Measurements from ENCODE around the gene NAGA. TPM values are rescaled to one million over a fixed set of nuclear protein-coding genes. Genes with fewer than 3 reads are reported as not detected.
A peak's percentile ranks its signal among the peaks of the same experiment; 100 is the strongest.
"Not testable (repeated sequence)": the region's sequence is repeated elsewhere in the genome, so short reads cannot be mapped to it uniquely, and the experiment has no call there.

The NAGA gene
- polyA plus RNA-seq (2012; ENCODE audit: low read depth, missing spikeins), result 13.8 TPM

GRCh38 chr22:42070517-42071422 is at the start of gene NAGA:
TSS of gene NAGA (minus strand) at chr22:42070812. CDS start at chr22:42070297, 515 bp downstream.
- DNase-seq (ENCODE audit: insufficient read length, low spot score), result peak; percentile 96
- FAIRE-seq, result peak; percentile 99
- TF ChIP-seq PAX5 (IDR thresholded peaks at IDR 0.05; ENCODE audit: insufficient read depth, low read length, severe bottlenecking) (no peak), POLR2A (IDR thresholded peaks at IDR 0.05; ENCODE audit: low read depth, low read length) (no peak), SPI1 (IDR thresholded peaks at IDR 0.05; ENCODE audit: low read depth, low read length) (peak; percentile 4; the same call in 1 of the 2 replicates), POLR2AphosphoS5 (IDR thresholded peaks at IDR 0.05; ENCODE audit: low read depth, low read length) (peak; percentile 66)

GRCh38 chr22:42116848-42117424 is 46.3 kb upstream of the NAGA start:
- TF ChIP-seq PAX5 (IDR thresholded peaks at IDR 0.05; ENCODE audit: insufficient read depth, low read length, severe bottlenecking), result no peak
- no peak for TF ChIP-seq POU2F2 (IDR thresholded peaks at IDR 0.05; ENCODE audit: low read depth, low read length)
- no peak for TF ChIP-seq POLR2A (IDR thresholded peaks at IDR 0.05; ENCODE audit: low read depth, low read length)
- TF ChIP-seq POLR2AphosphoS5 (IDR thresholded peaks at IDR 0.05; ENCODE audit: low read depth, low read length), result no peak
- TF ChIP-seq TAF1 (IDR thresholded peaks at IDR 0.05; ENCODE audit: low read depth, low read length), result no peak
- TF ChIP-seq SPI1 (IDR thresholded peaks at IDR 0.05; ENCODE audit: low read depth, low read length), result no peak
- DNase-seq (ENCODE audit: insufficient read length, low spot score) (no peak), FAIRE-seq (no peak)

- peak; percentile 73 for FAIRE-seq
- not testable (repeated sequence) for DNase-seq (ENCODE audit: insufficient read length, low spot score)
Measured at GRCh38 chr22:42115420-42115830, 44.8 kb upstream of the NAGA start.

- TF ChIP-seq POU2F2 (IDR thresholded peaks at IDR 0.05; ENCODE audit: low read depth, low read length), result no peak
- no peak for TF ChIP-seq PAX5 (IDR thresholded peaks at IDR 0.05; ENCODE audit: insufficient read depth, low read length, severe bottlenecking)
- no peak for TF ChIP-seq POLR2A (IDR thresholded peaks at IDR 0.05; ENCODE audit: low read depth, low read length)
- TF ChIP-seq POLR2AphosphoS5 (IDR thresholded peaks at IDR 0.05; ENCODE audit: low read depth, low read length), result no peak
- TF ChIP-seq TAF1 (IDR thresholded peaks at IDR 0.05; ENCODE audit: low read depth, low read length), result no peak
- TF ChIP-seq SPI1 (IDR thresholded peaks at IDR 0.05; ENCODE audit: low read depth, low read length), result no peak
- FAIRE-seq (no peak), DNase-seq (ENCODE audit: insufficient read length, low spot score) (no peak)
Measured at GRCh38 chr22:42114721-42115120, 44.1 kb upstream of the NAGA start.

GRCh38 chr22:42112793-42113192 is 42.2 kb upstream of the NAGA start:
- not testable (repeated sequence) for FAIRE-seq; DNase-seq (ENCODE audit: insufficient read length, low spot score)

- no peak for FAIRE-seq
Measured at GRCh38 chr22:42111798-42112197, 41.2 kb upstream of the NAGA start.

GRCh38 chr22:42108848-42109247 is 38.2 kb upstream of the NAGA start:
- no peak for TF ChIP-seq SPI1 (IDR thresholded peaks at IDR 0.05; ENCODE audit: low read depth, low read length)
- TF ChIP-seq TAF1 (IDR thresholded peaks at IDR 0.05; ENCODE audit: low read depth, low read length), result no peak
- no peak for TF ChIP-seq POU2F2 (IDR thresholded peaks at IDR 0.05; ENCODE audit: low read depth, low read length)
- TF ChIP-seq POLR2AphosphoS5 (IDR thresholded peaks at IDR 0.05; ENCODE audit: low read depth, low read length), result no peak
- no peak for TF ChIP-seq PAX5 (IDR thresholded peaks at IDR 0.05; ENCODE audit: insufficient read depth, low read length, severe bottlenecking)
- no peak for TF ChIP-seq POLR2A (IDR thresholded peaks at IDR 0.05; ENCODE audit: low read depth, low read length)
- no peak for FAIRE-seq

More at GRCh38 chr22:42111798-42112197, 41.2 kb upstream of the NAGA start:
- TF ChIP-seq SPI1 (IDR thresholded peaks at IDR 0.05; ENCODE audit: low read depth, low read length), result no peak
- TF ChIP-seq POU2F2 (IDR thresholded peaks at IDR 0.05; ENCODE audit: low read depth, low read length), result no peak
- TF ChIP-seq POLR2A (IDR thresholded peaks at IDR 0.05; ENCODE audit: low read depth, low read length), result no peak
- no peak for TF ChIP-seq TAF1 (IDR thresholded peaks at IDR 0.05; ENCODE audit: low read depth, low read length)
- TF ChIP-seq PAX5 (IDR thresholded peaks at IDR 0.05; ENCODE audit: insufficient read depth, low read length, severe bottlenecking), result no peak
- TF ChIP-seq POLR2AphosphoS5 (IDR thresholded peaks at IDR 0.05; ENCODE audit: low read depth, low read length), result no peak
- no peak for DNase-seq (ENCODE audit: insufficient read length, low spot score)

GRCh38 chr22:42104332-42104860 is 33.8 kb upstream of the NAGA start:
- FAIRE-seq; DNase-seq (ENCODE audit: insufficient read length, low spot score): not testable (repeated sequence)

More at GRCh38 chr22:42108848-42109247, 38.2 kb upstream of the NAGA start:
- no peak for DNase-seq (ENCODE audit: insufficient read length, low spot score)

GRCh38 chr22:42101199-42101598 is 30.6 kb upstream of the NAGA start:
- TF ChIP-seq POLR2AphosphoS5 (IDR thresholded peaks at IDR 0.05; ENCODE audit: low read depth, low read length) (no peak), POU2F2 (IDR thresholded peaks at IDR 0.05; ENCODE audit: low read depth, low read length) (no peak), SPI1 (IDR thresholded peaks at IDR 0.05; ENCODE audit: low read depth, low read length) (no peak), TAF1 (IDR thresholded peaks at IDR 0.05; ENCODE audit: low read depth, low read length) (no peak), POLR2A (IDR thresholded peaks at IDR 0.05; ENCODE audit: low read depth, low read length) (no peak), PAX5 (IDR thresholded peaks at IDR 0.05; ENCODE audit: insufficient read depth, low read length, severe bottlenecking) (no peak)
- DNase-seq (ENCODE audit: insufficient read length, low spot score) (no peak), FAIRE-seq (no peak)

GRCh38 chr22:42091455-42091782 is 20.8 kb upstream of the NAGA start:
- no peak for TF ChIP-seq POLR2AphosphoS5 (IDR thresholded peaks at IDR 0.05; ENCODE audit: low read depth, low read length)
- no peak for TF ChIP-seq POU2F2 (IDR thresholded peaks at IDR 0.05; ENCODE audit: low read depth, low read length)
- no peak for TF ChIP-seq SPI1 (IDR thresholded peaks at IDR 0.05; ENCODE audit: low read depth, low read length)
- TF ChIP-seq PAX5 (IDR thresholded peaks at IDR 0.05; ENCODE audit: insufficient read depth, low read length, severe bottlenecking), result no peak
- TF ChIP-seq POLR2A (IDR thresholded peaks at IDR 0.05; ENCODE audit: low read depth, low read length), result no peak
- no peak for TF ChIP-seq TAF1 (IDR thresholded peaks at IDR 0.05; ENCODE audit: low read depth, low read length)
- DNase-seq (ENCODE audit: insufficient read length, low spot score) (no peak), FAIRE-seq (peak; percentile 78)
